GM18907 (cell line): Measurements from ENCODE around the gene B9D2.
A peak's percentile ranks its signal among the peaks of the same experiment; 100 is the strongest.
"Not testable (repeated sequence)": the region's sequence is repeated elsewhere in the genome, so short reads cannot be mapped to it uniquely, and the experiment has no call there.

Experiments
- ATAC-seq: cut with Tn5 transposase; IDR thresholded peaks from one replicate; pipeline ENCODE4 v1.9.1; 2021; ENCODE audit warnings: mild to moderate bottlenecking, moderate library complexity; ENCODE audit not compliant: unreplicated experiment

The B9D2 gene

DNA sequence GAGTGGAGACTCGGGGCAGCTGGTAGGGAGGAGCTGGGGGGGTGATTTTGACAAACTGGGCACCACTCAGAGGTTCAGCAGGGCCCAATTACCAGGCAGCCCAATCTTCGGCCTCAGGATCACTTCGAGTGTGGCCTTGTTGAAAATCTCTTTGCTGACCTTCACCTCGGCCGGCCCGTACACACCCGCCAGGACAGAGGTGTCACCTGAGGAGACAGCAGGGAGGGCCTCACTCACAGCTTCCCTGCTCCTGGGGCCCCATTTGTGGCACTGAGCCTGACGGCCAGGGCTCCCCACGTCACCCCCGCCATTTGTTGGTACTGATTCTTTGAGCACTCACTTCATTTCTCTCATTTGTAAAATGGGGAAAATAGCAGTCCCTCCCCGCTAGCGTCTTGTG, 28.8 kb upstream of the B9D2 start:
- ATAC-seq: no peak

DNA sequence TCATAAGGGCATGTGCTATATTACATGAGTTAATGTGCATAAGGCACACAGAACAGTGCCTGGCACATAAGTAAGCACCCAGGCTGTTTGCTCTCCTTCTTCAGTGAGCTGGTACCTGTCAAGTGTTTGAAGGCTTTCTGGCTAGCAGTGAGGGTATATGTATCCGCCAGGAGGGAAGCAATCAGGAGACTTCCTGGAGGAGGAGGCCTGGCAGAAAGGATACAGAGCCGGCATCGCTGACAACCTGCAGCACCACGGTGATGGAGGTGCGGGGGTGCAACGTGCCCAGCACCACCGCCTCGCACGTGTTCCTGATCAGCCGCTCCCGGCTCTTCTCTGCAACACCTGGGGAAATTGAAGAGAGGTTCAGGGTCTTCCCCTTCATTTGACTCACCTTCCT, 27.7 kb upstream of the B9D2 start:
- ATAC-seq: no peak

DNA sequence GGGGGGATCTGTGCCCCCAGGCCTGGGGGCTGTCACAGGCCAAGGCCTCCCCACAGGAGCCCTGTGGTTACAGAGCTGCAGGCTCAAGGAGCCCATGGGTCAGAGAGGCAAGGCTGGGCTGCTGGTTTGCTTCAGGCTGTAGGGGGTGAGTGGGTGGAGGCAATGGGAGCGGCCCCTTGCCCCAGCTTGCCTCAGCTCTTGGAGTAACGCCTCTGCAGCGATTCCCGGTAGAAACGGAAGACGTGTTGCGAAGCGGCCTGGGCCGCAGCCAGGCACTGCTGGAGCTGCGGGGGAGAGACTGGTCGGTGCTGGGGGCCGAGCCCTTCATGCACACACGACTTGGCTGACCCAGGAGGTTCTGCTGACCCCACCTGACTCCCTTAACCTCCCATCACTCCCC, 22.5 kb upstream of the B9D2 start:
- ATAC-seq: no peak

DNA sequence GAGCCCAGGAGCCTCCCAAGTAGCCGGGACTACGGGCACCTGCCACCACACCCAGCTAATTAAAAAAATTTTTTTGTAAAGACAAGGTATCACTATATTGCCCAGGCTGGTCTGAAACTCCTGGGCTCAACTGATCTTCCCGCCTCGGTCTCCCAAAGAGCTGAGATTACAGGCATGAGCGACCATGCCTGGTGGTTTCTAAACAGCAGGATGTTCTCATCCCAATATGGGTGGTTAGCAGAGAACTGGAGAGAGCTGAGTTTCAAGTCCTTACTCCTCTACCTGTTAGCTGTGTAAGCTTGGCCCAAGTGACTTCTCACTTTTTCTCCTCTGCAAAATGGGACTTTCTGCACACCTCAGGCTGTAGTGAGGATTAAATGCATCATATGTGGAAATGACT, 20.4 kb upstream of the B9D2 start:
- no peak for ATAC-seq

DNA sequence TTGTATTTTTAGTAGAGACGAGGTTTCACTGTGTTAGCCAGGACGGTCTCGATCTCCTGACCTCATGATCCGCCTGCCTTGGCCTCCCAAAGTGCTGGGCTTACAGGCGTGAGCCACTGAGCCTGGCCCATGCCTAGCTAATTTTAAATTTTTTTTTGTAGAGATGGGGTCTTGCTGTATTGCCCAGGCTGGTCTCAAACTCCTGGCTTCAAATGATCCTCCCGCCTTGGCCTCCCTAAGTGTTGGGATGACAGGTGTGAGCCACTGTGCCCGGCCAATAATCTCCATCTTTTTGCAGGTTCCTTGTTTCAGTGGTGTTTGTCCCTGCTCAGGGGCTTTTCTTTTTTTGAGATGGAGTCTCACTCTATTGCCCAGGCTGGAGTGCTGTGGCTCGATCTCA, 17.6 kb upstream of the B9D2 start:
- not testable (repeated sequence) for ATAC-seq

DNA sequence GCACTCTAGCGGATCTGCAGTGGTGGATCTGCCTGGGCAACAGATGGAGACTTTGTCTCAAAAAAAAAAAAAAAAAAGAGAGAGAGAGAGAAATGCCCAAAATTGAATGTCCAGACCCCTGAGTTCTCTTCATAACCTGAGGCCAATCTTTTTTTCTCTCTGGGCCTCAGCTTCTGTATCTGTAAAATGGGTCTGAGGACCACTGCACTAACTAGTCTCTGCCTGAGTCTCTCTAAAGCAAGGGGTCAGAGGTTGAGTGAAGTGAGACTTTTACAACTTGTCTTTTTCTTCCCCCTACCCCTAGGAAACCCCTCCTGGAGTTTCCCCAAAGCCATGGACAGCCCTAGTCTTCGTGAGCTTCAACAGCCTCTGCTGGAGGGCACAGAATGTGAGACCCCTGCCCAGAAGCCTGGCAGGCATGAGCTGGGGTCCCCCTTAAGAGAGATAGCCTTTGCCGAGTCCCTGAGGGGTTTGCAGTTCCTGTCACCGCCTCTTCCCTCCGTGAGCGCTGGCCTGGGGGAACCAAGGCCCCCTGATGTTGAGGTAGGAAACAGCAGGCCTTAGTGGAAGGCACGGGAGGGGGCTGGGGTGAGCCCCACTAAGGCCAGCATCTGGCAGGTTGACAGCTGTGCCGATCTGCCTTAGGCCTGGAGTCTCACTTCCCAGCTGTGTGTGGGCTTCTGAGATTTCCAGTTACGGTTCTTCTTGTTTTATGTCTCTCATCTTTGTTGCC, 14.2 kb upstream of the B9D2 start:
- peak; percentile 64 for ATAC-seq

DNA sequence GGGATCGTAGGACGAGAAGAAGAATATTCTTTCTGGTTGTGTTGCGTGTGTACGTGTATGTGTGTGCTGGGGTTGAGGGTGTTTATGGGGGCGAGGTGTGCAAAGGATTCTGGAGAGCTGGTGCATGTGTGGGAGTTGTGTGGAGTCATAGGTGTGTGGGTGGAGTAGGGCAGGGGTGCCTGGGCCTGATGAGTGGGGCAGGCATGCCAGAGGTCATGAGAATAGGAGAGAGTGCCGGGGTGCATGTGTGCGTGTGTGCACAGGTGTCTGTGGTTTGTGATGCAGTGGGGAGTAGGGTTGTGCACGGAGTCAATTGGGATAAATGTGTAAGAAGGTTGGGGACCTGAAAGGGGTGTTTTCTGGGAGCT, 13.0 kb upstream of the B9D2 start:
- ATAC-seq: no peak

DNA sequence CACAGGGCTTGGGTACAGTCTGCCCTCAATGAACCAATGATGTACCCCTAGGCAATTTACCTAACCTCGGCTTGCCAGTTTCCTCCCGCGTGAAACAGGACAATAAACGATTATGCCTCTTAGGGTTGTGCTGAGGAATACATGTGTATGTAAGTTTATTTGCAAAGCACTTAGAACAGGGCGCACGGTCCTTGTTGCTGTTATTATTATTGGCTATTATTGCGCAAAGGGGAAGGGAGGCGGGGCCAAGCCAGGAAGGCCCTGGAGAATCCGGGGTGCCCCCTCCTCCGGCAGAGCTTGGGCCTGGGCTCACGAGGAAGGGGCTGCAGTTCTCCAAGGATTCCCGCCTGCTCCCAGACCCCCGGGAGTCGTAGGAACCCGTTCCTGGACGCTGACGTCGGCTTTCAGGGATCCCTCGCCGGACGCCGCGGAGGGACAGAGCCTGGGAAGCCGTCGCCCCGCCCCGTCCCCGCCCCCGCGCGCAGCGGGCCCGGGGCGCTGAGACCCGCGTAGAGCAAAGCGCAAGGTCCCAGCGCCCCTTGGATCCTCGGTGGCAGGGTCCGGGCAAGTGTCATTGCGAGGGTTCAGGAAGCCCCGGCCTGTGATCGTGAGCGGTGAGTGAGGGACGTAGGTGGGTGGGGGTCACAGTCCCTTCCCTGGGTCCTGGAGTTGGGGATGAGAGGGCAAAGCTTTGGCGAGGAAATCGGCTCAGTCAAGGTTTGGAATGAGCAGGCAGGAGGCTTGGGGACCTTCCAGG, 12.5 kb upstream of the B9D2 start, which contains the start of gene TMEM91:
TSS of gene TMEM91 (plus strand) at position 293 of the 757 bp plus-strand sequence. CDS start 1,777 bp downstream, outside the sequence.
- no peak for ATAC-seq

DNA sequence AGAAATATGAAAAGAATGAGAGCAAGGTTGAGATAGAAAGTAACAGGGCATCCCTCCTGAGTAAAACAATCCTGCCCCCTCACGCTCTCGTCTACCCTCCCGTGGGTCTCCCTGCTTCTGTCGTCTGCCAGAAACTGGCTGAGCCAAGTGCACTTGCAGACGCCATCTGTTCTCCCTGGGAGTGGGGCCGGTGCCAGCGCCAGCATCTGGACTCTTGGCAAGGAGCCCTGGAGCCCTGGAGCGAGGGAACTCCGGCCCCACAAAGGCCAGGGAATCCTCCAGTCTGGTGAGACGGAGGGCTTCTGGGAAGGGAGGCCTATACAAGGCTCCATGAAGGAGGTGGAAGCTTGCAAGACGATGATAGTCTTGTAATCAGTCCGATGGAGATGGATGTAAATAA, 10.0 kb upstream of the B9D2 start:
- ATAC-seq: no peak

DNA sequence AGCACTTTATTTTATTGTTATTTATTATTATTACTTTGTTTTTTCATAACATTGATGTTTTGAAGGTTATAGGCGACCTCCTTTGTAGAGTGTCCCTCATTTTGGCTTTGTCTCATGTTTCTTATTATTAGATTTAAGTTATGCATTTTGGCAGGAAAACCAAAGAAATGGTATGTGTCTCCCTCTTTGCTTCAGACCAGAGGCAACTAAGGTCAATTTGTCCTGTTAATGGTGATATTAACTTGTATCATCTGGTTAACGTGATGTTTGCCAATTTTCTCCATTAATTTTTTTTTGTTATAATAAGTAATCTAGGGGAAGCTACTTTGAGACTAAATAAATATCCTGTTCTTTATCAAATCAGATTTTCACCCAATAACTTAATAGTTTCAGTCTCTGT, 8.6 kb upstream of the B9D2 start:
- ATAC-seq: no peak

DNA sequence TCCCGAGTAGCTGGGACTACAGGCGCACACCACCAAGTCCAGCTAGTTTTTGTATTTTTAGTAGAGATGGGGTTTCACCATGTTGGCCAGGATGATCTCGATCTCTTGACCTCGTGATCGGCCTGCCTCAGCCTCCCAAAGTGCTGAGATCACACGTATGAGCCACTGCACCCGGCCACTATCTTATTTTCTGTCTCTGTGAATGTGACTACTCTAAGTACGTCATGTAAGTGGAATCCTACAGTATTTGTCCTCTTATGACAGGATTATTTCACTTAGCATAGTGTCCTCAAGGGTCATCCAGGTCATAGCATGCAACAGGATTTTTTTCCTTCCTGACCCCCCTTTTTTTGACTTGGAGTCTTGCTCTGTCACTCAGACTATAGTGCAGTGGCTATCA, 7.6 kb upstream of the B9D2 start:
- ATAC-seq: no peak

DNA sequence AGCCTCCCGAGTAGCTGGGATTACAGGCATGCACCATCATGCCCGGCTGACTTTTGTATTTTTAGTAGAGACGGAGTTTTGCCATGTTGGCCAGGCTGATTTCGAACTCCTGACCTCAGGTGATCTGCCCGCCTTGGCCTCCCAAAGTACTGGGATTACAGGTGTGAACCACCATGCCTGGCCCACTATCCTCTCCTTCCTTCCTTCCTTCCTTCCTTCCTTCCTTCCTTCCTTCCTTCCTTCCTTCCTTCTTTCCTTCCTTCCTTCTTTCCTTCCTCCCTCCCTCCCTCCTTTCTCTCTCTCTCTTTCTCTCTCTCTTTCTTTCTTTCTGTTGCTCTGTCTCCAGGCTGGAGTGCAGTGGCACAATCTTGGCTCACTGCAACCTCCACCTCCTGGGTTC, 7.2 kb upstream of the B9D2 start:
- not testable (repeated sequence) for ATAC-seq

DNA sequence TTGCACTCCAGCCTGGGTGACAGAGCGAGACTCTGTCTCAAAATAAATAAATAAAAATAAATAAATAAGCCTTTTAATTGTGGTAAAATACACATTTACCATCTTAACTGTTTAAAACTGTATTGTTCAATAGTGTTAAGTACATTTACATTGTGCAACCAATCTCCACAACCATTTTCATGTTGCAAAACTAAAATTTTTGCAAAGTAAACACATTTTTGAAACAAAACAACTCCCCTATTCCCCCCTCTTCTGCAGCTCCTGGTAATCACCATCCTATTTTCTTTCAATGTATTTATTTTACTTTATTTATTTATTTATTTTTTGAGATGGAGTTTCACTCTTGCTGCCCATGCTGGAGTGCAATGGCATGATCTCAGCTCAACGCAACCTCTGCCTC, 5.8 kb upstream of the B9D2 start:
- no peak for ATAC-seq

DNA sequence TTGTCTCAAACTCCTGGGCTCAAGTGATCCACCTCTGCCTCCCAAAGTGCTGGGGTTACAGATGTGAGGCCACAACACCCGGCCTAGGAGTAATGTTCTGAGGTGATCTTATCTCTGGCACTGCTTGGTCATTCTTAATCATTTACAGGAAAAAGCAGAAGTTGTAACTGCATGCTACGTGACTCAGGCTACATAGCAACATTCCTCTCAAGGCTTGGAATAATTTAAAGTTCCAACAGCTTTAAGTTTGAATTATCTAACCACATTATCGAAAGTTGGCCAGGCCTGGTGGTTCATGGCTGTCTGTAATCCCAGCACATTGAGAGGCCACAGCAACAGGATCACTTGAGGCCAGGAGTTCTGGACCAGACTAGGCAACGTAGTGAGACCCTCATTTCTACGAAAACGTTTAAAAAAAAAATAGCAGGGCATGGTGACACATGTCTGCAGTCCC, 3.9 kb upstream of the B9D2 start:
- ATAC-seq: peak; percentile 34

DNA sequence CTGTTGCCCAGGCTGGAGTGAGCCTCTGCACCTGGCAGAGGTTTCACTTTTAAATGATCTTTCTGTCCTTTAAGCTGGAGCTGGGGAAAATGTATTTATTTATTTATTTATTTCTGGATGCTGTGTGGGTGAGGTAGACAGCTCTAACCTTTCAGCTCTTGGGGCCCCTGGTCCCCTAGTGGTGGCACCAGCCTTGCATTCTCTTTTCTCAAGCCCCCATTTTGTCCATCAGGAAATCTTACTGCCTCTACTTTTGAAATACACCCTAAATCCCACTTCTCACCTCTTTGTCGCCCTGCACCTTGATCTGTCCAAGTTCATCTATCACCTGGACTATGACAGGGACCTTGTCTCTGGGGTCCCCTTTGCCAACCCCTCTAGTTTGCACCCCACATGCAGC, 2.1 kb upstream of the B9D2 start:
- ATAC-seq: no peak

DNA sequence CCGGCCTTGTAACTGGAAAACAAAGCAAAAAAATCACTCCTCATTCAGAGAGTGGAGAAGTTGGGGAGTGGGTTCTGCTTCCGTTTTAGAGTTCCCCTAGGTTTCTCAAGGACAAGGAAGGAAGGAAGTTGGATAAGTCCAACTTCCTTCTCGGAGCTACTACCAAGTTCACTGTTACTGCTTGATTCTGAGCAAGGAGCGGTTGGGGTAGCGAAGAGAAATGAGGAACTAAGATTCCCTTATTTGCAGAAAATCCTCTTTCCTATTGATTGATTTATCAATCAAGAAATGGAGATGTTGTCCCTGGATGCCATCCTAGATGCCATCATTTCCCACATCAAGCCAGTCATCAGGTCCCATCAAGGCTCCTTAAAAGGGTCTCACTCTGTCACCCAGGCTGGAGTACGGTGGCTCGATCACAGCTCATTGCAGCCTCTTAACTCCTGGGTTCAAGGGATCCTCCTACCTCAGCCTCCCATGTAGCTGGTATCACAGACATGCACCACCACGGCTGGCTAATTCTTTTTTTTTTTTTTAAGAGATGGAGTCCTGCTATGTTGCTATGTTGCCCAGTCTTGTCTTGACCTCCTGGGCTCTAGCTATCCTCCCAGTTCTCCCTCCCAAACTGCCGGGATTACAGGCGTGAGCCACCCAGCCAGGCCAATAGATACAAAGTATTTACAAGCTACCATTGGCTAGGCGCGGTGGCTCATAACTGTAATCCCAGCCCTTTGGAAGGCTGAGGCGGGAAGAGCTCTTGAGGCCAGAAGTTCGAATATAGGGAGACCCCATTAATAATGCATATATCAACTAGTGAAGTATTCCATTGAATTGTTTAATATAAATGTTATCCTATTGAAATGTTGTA, 809 bp upstream of the B9D2 start:
- ATAC-seq: no peak

DNA sequence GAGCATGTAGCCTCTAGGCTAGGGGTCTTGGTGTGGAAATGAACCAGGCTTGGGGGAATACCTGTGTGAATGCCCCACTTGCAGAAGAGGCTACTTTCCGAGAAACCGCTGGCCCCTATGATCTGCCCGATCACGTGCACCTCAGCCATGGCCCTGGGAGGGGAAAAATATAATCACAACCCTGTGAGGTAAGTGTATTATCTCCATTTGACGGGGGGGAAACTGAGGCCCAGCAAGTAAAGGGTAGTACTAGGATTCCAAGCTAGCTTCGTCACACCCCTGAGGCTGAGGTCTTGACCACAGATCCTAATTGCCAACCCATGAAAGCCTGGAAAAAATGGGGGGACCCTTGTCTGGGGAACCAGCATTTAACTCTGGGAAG, 587 bp downstream of the B9D2 start:
- ATAC-seq: no peak

DNA sequence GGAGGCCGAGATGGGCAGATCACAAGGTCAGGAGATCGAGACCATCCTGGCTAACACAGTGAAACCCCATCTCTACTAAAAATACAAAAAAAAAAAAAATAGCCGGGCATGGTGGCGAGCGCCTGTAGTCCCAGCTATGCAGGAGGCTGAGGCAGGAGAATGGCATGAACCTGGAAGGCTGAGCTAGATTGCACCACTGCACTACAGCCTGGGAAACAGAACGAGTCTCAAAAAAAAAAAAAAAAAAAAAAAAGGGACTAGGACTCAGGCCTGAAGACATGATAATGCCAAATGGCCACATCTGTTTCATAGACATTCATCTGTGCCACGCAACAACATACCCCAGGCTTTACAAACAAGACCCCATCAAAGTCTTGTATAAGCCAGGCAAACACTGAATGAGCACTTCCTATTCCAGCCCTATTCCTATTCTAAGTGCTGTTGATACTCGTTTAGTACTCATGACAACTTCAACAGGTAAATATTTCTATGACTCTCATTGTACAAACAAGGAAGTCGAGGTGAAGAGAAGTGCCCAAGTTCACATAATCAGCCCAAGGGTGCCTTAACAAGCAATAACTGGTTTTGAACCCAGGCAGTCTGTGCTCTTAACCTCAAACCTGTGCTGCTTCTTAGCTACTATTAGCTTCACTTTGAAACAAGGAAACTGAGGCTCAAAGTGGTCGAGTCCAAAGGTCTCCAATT, 1.7 kb downstream of the B9D2 start:
- ATAC-seq: no peak

DNA sequence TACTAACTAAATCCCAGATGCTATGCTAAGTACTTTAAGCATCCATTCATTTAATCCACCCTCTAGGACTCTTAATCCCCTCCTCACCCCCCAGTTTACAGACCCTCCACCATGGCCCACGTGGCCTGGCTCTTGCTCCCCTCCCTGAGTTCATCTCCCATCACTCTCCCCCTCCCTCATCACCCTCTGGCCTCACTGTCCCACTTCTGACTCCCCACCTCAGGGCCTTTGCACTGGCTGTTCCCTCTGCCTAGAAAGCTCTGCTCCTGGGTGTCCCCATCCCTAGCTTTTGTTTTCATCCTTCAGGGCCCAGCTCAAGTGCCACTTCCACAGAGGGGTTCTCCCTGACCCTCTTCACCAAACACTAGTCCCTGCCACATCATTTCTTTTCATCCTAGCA, 4.2 kb downstream of the B9D2 start:
- no peak for ATAC-seq

DNA sequence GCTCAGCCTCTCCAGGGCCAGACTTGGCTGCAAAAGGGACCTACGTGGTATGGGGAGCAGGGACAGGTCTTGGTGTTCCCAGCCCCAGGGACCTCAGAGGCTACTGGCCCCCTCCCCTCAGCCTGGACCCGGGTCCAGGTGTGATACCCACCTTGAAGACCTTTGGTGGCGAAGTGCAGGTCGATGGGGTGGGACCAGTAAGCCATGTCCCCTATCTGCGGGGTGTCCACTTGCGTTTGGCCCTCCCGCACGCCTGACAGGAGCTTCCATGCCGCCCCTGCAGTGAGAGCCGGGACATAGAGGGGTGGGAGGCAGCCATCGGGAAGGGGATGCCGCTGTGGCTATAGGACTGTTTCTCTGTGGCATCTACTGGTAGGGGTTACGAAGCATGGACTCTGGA, 6.2 kb downstream of the B9D2 start:
- ATAC-seq: no peak
